Measurements from ENCODE around the gene TCP11L1. TPM values are rescaled to one million over a fixed set of nuclear protein-coding genes. Genes with fewer than 3 reads are reported as not detected.

TCP11L1 gene
- total and polyA plus RNA-seq, 9 of the 15 experiments (the other 6 are each of a cell fraction or from before 2014, with no cell fraction given): 1.6 to 15.3 (median 5.4) TPM

DNA sequence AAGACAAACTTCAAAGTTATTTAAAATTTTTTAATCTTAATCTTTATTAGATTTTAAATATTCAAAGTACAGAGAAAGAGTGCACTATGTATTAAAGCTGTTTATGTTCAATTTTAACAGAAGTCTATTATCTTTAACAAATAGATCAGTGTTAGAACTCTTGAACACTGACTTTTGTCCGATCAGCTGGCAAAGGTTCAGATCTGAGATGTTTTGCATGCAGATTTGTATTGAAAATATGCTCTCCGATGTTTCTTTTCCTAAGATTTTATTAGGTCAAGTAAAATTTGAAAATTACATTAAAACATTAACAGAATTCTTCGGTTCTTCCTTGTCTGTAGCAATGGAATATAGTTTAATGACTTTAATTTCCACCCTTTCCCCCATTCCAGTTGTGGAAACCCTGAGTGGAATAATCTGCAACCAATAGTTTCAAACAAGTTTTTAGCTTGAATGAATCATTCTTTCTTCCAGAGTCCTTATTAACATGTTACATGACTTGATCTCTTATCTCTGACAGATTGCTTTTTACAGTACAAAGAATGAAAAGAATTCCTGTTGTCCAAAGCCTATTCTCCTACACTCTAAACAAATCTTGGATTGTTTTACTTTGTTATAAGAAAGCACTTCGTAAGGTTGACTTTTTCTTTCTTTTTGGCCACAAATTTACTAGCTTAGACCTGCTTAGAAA lies 11.4 kb upstream of the TCP11L1 start:
- TF ChIP-seq LCOR (CRISPR knock-in tag; IDR thresholded peaks at IDR 0.05) (no peak), ZNF3 (CRISPR knock-in tag; IDR thresholded peaks at IDR 0.05) (no peak), ZBTB8A (IDR thresholded peaks at IDR 0.05; ENCODE audit: partially characterized antibody) (no peak), KDM1A (IDR thresholded peaks at IDR 0.05) (no peak), SIRT6 (IDR thresholded peaks at IDR 0.05; ENCODE audit: low read depth, low read length) (no peak)
- TF ChIP-seq, protein P1, sequence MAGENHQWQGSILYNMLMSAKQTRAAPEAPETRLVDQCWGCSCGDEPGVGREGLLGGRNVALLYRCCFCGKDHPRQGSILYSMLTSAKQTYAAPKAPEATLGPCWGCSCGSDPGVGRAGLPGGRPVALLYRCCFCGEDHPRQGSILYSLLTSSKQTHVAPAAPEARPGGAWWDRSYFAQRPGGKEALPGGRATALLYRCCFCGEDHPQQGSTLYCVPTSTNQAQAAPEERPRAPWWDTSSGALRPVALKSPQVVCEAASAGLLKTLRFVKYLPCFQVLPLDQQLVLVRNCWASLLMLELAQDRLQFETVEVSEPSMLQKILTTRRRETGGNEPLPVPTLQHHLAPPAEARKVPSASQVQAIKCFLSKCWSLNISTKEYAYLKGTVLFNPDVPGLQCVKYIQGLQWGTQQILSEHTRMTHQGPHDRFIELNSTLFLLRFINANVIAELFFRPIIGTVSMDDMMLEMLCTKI (IDR thresholded peaks at IDR 0.05; ENCODE audit: partially characterized antibody): no peak
- TF ChIP-seq, protein P2, sequence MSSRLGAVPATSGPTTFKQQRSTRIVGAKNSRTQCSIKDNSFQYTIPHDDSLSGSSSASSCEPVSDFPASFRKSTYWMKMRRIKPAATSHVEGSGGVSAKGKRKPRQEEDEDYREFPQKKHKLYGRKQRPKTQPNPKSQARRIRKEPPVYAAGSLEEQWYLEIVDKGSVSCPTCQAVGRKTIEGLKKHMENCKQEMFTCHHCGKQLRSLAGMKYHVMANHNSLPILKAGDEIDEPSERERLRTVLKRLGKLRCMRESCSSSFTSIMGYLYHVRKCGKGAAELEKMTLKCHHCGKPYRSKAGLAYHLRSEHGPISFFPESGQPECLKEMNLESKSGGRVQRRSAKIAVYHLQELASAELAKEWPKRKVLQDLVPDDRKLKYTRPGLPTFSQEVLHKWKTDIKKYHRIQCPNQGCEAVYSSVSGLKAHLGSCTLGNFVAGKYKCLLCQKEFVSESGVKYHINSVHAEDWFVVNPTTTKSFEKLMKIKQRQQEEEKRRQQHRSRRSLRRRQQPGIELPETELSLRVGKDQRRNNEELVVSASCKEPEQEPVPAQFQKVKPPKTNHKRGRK (tag; IDR thresholded peaks at IDR 0.05): no peak
- TF ChIP-seq, protein P3, sequence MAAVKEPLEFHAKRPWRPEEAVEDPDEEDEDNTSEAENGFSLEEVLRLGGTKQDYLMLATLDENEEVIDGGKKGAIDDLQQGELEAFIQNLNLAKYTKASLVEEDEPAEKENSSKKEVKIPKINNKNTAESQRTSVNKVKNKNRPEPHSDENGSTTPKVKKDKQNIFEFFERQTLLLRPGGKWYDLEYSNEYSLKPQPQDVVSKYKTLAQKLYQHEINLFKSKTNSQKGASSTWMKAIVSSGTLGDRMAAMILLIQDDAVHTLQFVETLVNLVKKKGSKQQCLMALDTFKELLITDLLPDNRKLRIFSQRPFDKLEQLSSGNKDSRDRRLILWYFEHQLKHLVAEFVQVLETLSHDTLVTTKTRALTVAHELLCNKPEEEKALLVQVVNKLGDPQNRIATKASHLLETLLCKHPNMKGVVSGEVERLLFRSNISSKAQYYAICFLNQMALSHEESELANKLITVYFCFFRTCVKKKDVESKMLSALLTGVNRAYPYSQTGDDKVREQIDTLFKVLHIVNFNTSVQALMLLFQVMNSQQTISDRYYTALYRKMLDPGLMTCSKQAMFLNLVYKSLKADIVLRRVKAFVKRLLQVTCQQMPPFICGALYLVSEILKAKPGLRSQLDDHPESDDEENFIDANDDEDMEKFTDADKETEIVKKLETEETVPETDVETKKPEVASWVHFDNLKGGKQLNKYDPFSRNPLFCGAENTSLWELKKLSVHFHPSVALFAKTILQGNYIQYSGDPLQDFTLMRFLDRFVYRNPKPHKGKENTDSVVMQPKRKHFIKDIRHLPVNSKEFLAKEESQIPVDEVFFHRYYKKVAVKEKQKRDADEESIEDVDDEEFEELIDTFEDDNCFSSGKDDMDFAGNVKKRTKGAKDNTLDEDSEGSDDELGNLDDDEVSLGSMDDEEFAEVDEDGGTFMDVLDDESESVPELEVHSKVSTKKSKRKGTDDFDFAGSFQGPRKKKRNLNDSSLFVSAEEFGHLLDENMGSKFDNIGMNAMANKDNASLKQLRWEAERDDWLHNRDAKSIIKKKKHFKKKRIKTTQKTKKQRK (IDR thresholded peaks at IDR 0.05; ENCODE audit: borderline replicate concordance, low read depth, low read length): no peak
- TF ChIP-seq, protein P4, sequence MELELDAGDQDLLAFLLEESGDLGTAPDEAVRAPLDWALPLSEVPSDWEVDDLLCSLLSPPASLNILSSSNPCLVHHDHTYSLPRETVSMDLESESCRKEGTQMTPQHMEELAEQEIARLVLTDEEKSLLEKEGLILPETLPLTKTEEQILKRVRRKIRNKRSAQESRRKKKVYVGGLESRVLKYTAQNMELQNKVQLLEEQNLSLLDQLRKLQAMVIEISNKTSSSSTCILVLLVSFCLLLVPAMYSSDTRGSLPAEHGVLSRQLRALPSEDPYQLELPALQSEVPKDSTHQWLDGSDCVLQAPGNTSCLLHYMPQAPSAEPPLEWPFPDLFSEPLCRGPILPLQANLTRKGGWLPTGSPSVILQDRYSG (tag; conservative IDR thresholded peaks at IDR 0.05; ENCODE audit: low read depth): no peak
- BruUV-seq (replicated peaks): no TSS peak
- H3K27ac ChIP-seq (ENCODE audit: extremely low read depth, low read depth, low read length): no peak overlapping the region
- no peaks in the 10 kb centered on the region for H3K9me3 ChIP-seq (replicated peaks; ENCODE audit: control insufficient read depth, insufficient read depth, low read depth, low read length)
- in situ Hi-C loops (cut with MboI) (no loop called here), intact Hi-C loops (cut with micrococcal nuclease) (no loop called here)
- no peak overlapping the region for H2AFZ ChIP-seq (ENCODE audit: low read depth, low read length)
- no peaks in the 10 kb centered on the region for H3K9me1 ChIP-seq (ENCODE audit: control insufficient read depth, insufficient read depth, low read length)
- no peaks in the 10 kb centered on the region for H3K27me3 ChIP-seq (ENCODE audit: control insufficient read depth in 2 of 2, insufficient read depth in 2 of 2, low read length in 2 of 2)
- H3K4me1 ChIP-seq (replicated peaks in 1 of 2; ENCODE audit: control insufficient read depth in 2 of 2, insufficient read depth in 2 of 2, low read length in 2 of 2): no peaks in the 10 kb centered on the region
- FAIRE-seq (no peak), DNase-seq (ENCODE audit: extremely low read depth in 1 of 4, low spot score in 3 of 4) (no peak), ATAC-seq (no peak)
- no peak overlapping the region for H3K4me2 ChIP-seq (ENCODE audit: insufficient read depth, low read length)
- H3K4me3 ChIP-seq: no peak overlapping the region
- WGBS (ENCODE audit: insufficient coverage, low coverage, missing lambda C conversion rate): 88% methylated on average over 4 of the region's 4 CpGs
- H3K36me3 ChIP-seq (ENCODE audit: control insufficient read depth, insufficient read depth, low read length): peaks cover 12% of the 10 kb centered on the region; the same call in 2 of the 3 replicates
- ChIA-PET CTCF (ENCODE audit: low intra/inter-chr PET ratio) (no interaction called here), POLR2A (interaction anchor here (2.1 to 3.1 kb wide), 2 partner anchors 11 kb away, joined by 7 to 25 read pairs; partner anchors contain the start of genes DEPDC7 and TCP11L1)
- no peaks in the 10 kb centered on the region for H4K20me1 ChIP-seq (replicated peaks; ENCODE audit: control insufficient read depth, insufficient read depth, low read length)
- no peak overlapping the region for H3K9ac ChIP-seq (ENCODE audit: insufficient read depth in 1 of 2, low read depth in 2 of 2, low read length in 2 of 2)
- H3K79me2 ChIP-seq (ENCODE audit: control insufficient read depth, insufficient read depth, low read length): no peaks in the 10 kb centered on the region
